NCI-H2107 (cell line): Measurements from ENCODE around the gene CIP2A.

Experiments
- DNase-seq: peaks from one replicate; lab custom pipeline; 2025; lab: John Stamatoyannopoulos, UW

Gene CIP2A

GRCh38 chr3:108509871-108510270 lies 79.4 kb downstream of the CIP2A start:
- no peak for DNase-seq

- DNase-seq, result no peak
Measured at GRCh38 chr3:108509263-108509662, 80.0 kb downstream of the CIP2A start.

GRCh38 chr3:108507902-108508301 lies 81.3 kb downstream of the CIP2A start:
- no peak for DNase-seq

- DNase-seq, result no peak
Measured at GRCh38 chr3:108505811-108506210, 83.4 kb downstream of the CIP2A start.

GRCh38 chr3:108503722-108504121 lies 85.5 kb downstream of the CIP2A start:
- DNase-seq, result no peak

- DNase-seq, result no peak
Measured at GRCh38 chr3:108501535-108501934, 87.7 kb downstream of the CIP2A start.

GRCh38 chr3:108500728-108501127 lies 88.5 kb downstream of the CIP2A start:
- no peak for DNase-seq
